GM12872 (cell line): Measurements from ENCODE around the gene ZBTB18.

Source experiments
- CTCF ChIP-seq: IDR thresholded peaks from 3 replicates; pipeline ENCODE4 v1.5.1; 2011; ENCODE audit warnings: low read depth, mild to moderate bottlenecking, low read length, moderate library complexity; ENCODE audit not compliant: insufficient read depth

Gene ZBTB18

GRCh38 chr1:244099258-244099930 lies 48.3 kb downstream of the ZBTB18 start:
- no peak for TF ChIP-seq CTCF

GRCh38 chr1:244100276-244100675 lies 49.2 kb downstream of the ZBTB18 start:
- no peak for TF ChIP-seq CTCF

GRCh38 chr1:244100704-244101453 lies 49.8 kb downstream of the ZBTB18 start:
- no peak for TF ChIP-seq CTCF

GRCh38 chr1:244102046-244102445 lies 51.0 kb downstream of the ZBTB18 start:
- TF ChIP-seq CTCF = no peak

GRCh38 chr1:244102468-244102867 lies 51.4 kb downstream of the ZBTB18 start:
- no peak for TF ChIP-seq CTCF

- no peak for TF ChIP-seq CTCF
These were observed 53.4 kb downstream of the ZBTB18 start for GRCh38 chr1:244104309-244105060.

- TF ChIP-seq CTCF = no peak
These were observed 55.1 kb downstream of the ZBTB18 start for GRCh38 chr1:244106176-244106575.
